ENCODE measurements around the gene ABHD4.

ABHD4 gene

DNA sequence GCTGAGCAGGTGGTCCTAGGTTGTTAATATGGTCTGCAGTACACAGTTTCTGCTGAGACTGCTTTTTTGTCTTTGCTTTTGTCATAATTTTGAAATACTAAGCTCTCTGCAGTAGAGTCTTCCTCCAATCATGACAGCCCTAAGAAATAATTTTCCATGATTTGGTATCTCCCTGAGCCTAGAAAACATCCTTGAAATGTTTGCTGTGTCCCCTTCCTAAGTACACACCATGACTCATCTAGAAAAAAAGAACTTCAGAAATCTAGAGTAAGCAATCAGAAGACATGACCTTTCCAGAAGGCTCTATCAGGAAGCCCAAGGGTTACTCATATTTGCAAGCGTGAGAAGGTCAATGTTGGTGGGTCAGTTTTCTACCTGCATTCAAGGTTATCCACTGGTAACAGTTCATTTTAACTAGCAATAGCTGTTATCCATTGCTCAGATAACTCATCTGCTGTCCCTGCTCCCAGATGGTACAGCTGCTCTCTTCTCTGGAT is 25.5 kb upstream of the ABHD4 start:
- no peak for DNase-seq (ENCODE audit: extremely low read depth, low read depth)
- TF ChIP-seq CTCF (IDR thresholded peaks at IDR 0.05; ENCODE audit: low read depth, low read length) = no peak

DNA sequence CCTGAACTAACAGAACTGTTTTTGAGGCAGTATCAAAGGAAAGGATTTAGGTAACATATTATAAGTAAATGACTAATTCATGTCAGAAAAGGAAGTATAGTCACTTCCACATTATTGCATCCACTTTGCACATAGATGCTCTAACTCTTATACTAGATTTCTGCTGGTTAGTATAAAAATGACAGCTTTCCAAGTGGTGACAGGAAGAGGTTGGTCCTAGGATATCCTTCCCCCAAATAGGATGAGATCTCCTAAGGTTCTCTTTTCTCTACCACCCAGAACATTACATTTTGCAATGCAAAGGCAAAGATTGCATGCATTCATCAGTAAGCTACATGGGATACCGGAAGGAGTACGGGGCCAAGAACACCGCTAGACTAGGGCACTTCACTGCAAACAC is 24.3 kb upstream of the ABHD4 start:
- TF ChIP-seq CTCF (IDR thresholded peaks at IDR 0.05; ENCODE audit: low read depth, low read length) = no peak
- DNase-seq (ENCODE audit: extremely low read depth, low read depth) = no peak

DNA sequence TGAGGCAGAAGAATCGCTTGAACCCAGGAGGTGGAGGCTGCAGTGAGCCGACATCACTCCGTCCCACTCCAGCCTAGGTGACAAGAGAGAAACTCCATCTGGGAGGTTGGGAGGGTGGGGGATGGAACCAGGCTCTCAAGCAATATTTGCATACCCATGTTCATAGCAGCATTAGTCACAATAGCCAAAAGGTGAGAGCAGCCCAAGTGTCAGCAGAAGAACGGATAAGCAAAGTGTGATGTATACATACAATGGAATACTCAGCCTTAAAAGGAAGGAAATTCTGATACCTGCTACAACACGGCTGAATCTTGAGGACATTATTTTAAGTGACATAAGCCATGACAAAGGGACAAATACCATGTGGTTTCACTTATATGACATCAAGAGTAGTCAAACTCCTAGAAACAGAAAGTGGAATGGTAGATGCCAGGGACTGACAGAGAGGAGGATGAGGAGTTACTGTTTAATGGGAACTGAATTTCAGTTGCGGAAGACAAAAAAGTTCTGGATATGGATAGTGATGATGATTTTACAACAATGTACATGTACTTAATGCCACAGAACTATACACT is 20.7 kb upstream of the ABHD4 start:
- no peak for TF ChIP-seq CTCF (IDR thresholded peaks at IDR 0.05; ENCODE audit: low read depth, low read length)
- no peak for DNase-seq (ENCODE audit: extremely low read depth, low read depth)

DNA sequence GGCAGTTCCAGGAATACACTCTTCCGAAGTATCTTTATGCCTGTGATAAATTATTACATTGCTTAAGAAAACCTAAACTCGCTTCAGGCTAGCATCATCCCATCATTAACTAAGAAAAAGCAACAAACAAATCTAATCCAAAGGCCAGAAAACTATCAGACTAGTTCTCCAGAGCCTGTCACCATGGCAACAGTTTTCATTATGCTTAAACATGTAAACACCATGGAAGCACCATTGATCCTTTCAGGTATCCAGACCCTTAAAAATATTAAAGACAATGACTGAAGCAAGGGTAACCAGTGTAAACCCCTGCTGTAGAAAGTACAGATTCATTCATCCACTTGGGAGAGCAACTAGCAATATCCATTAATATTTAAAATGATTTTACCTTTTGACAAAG is 18.9 kb upstream of the ABHD4 start:
- DNase-seq (ENCODE audit: extremely low read depth, low read depth) = no peak
- no peak for TF ChIP-seq CTCF (IDR thresholded peaks at IDR 0.05; ENCODE audit: low read depth, low read length)

- no peak for TF ChIP-seq CTCF (IDR thresholded peaks at IDR 0.05; ENCODE audit: low read depth, low read length)
- DNase-seq (ENCODE audit: extremely low read depth, low read depth) = no peak
These were observed 18.2 kb upstream of the ABHD4 start for GRCh38 chr14:22579881-22580280.

DNA sequence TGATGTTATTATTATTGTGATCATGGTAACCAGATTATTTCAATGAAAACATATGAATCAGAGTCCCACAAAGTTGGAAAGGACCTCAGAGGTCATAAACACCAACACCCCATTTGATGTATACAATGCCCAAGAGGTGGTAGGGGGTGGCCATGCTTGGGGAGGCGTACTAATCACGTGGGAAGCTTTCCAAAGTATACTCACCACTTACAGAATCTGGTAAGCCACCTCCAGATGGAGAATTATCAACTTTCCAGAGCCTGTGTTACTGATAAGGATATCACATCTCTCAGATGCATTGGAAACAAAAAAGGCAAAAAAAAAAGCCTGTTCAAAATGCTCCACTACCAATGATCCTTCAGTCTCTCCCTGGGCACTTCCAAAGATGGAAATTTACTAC is 17.5 kb upstream of the ABHD4 start:
- DNase-seq (ENCODE audit: extremely low read depth, low read depth) = no peak
- TF ChIP-seq CTCF (IDR thresholded peaks at IDR 0.05; ENCODE audit: low read depth, low read length) = no peak

GRCh38 chr14:22583994-22584393 is 14.1 kb upstream of the ABHD4 start:
- no peak for DNase-seq (ENCODE audit: extremely low read depth, low read depth)
- TF ChIP-seq CTCF (IDR thresholded peaks at IDR 0.05; ENCODE audit: low read depth, low read length) = no peak

Data from AG09319 (cell line).